Type B pancreatic cell (in vitro differentiated cells): ENCODE results near the gene HPGDS. TPM values are rescaled to one million over a fixed set of nuclear protein-coding genes. Genes with fewer than 3 reads are reported as not detected.
"Not testable (repeated sequence)": the region's sequence is repeated elsewhere in the genome, so short reads cannot be mapped to it uniquely, and the experiment has no call there.

Source experiments
- DNase-seq: peaks from one replicate; pipeline ENCODE4 v3.0.0; 2021; ENCODE audit warnings: mixed read lengths; ENCODE audit not compliant: unreplicated experiment; ENCODE audit errors: extremely low spot score
- H3K27ac Mint-ChIP-seq: 2 replicates; pipeline ENCODE4 v1.8.0; 2021; ENCODE audit warnings: mild to moderate bottlenecking, mixed read lengths
- H3K27me3 Mint-ChIP-seq: 2 replicates; pipeline ENCODE4 v1.8.0; 2021; ENCODE audit warnings: mixed read lengths
- H3K36me3 Mint-ChIP-seq: 2 replicates; pipeline ENCODE4 v1.8.0; 2021; ENCODE audit warnings: mixed read lengths
- H3K4me1 Mint-ChIP-seq: one replicate; pipeline ENCODE4 v1.8.0; 2021; ENCODE audit warnings: mixed read lengths; ENCODE audit not compliant: unreplicated experiment
- H3K4me3 Mint-ChIP-seq: 2 replicates; pipeline ENCODE4 v1.8.0; 2021; ENCODE audit warnings: mild to moderate bottlenecking, mixed read lengths
- H3K9me3 Mint-ChIP-seq: 2 replicates; pipeline ENCODE4 v1.8.0; 2021; ENCODE audit warnings: mixed read lengths
- CTCF ChIP-seq: fragments of 200-600 bp; sonication (generic); conservative IDR thresholded peaks from 2 replicates; pipeline ENCODE4 v1.5.0; 2021; ENCODE audit warnings: antibody characterized with exemption, mild to moderate bottlenecking
- total RNA-seq: library from RNA; stranded (reverse); gene quantifications from 2 replicates; pipeline ENCODE4 v1.2.1, GENCODE V29; 2021; ENCODE audit warnings: low replicate concordance

HPGDS gene
- total RNA-seq, 1 donor from 2014 or later = not detected

DNA sequence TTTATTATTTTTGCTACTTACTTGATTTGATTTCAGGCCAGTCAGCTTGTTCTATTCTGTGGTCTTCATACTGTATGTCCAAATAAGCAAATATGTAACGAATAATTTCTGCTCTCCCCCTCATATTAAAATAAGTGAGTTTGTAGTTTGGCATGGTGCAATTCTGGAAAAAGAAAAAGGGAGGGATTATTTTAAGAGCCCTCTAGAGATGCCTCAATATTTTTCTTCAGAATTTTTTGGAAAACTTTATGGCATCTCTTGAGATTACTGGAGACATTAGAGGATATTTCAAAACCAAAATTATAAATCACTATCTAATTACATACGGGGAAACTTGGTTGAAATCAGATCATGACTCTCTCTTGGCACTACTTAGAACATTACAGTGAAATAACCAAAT is 8.2 kb downstream of the HPGDS start:
- no peak for TF ChIP-seq CTCF
- Mint-ChIP-seq H3K27ac (no peak overlapping the region), H3K36me3 (no peaks in the 10 kb centered on the region), H3K4me3 (no peak overlapping the region), H3K27me3 (peaks cover 4% of the 10 kb centered on the region), H3K9me3 (no peaks in the 10 kb centered on the region), H3K4me1 (no peaks in the 10 kb centered on the region)
- DNase-seq = no peak

- no peaks in the 10 kb centered on the region for H3K4me1 Mint-ChIP-seq
- no peak for DNase-seq
- no peaks in the 10 kb centered on the region for H3K9me3 Mint-ChIP-seq
- H3K27me3 Mint-ChIP-seq = peaks cover 4% of the 10 kb centered on the region
- H3K27ac Mint-ChIP-seq = no peak overlapping the region
- no peaks in the 10 kb centered on the region for H3K36me3 Mint-ChIP-seq
- TF ChIP-seq CTCF = no peak
- H3K4me3 Mint-ChIP-seq = no peak overlapping the region
Measured at GRCh38 chr4:94333866-94334265, 8.8 kb downstream of the HPGDS start.

GRCh38 chr4:94332983-94333590 is 9.5 kb downstream of the HPGDS start:
- no peak overlapping the region for H3K4me3 Mint-ChIP-seq
- H3K27me3 Mint-ChIP-seq = peaks cover 4% of the 10 kb centered on the region
- no peaks in the 10 kb centered on the region for H3K36me3 Mint-ChIP-seq
- no peak overlapping the region for H3K27ac Mint-ChIP-seq
- TF ChIP-seq CTCF = no peak
- no peaks in the 10 kb centered on the region for H3K4me1 Mint-ChIP-seq
- DNase-seq = no peak
- H3K9me3 Mint-ChIP-seq = no peaks in the 10 kb centered on the region

GRCh38 chr4:94329933-94330332 is 12.7 kb downstream of the HPGDS start:
- H3K27ac Mint-ChIP-seq = no peak overlapping the region
- no peaks in the 10 kb centered on the region for H3K4me1 Mint-ChIP-seq
- peaks cover 3% of the 10 kb centered on the region for H3K9me3 Mint-ChIP-seq
- no peak for DNase-seq
- H3K36me3 Mint-ChIP-seq = no peaks in the 10 kb centered on the region
- peaks cover 4% of the 10 kb centered on the region for H3K27me3 Mint-ChIP-seq
- no peak for TF ChIP-seq CTCF
- no peak overlapping the region for H3K4me3 Mint-ChIP-seq

DNA sequence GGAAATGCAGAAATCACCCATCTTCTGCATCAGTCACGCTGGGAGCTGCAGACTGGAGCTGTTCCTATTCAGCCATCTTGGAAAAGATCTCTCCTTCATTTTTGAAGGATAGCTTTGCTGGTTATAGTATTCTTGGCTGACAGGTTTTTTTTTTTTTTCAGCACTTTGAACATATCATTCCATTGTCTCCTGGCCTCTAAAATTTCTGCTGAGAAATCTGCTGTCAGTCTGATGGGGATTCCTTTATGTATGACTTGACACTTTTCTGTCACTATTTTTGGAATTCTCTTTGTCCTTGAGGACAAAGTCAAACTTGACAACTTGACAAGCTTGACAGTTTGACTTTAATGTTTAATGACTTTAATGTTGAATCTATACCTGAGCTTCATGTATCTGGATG is 16.8 kb downstream of the HPGDS start:
- no peak for DNase-seq
- Mint-ChIP-seq H3K4me1 (no peaks in the 10 kb centered on the region), H3K36me3 (no peaks in the 10 kb centered on the region), H3K4me3 (no peak overlapping the region), H3K9me3 (peaks cover 8% of the 10 kb centered on the region), H3K27ac (no peak overlapping the region), H3K27me3 (peaks cover 4% of the 10 kb centered on the region)
- no peak for TF ChIP-seq CTCF

- not testable (repeated sequence) for H3K36me3 Mint-ChIP-seq, DNase-seq, H3K4me3 Mint-ChIP-seq, H3K9me3 Mint-ChIP-seq, H3K27me3 Mint-ChIP-seq, H3K27ac Mint-ChIP-seq, H3K4me1 Mint-ChIP-seq
Measured at GRCh38 chr4:94319927-94320326, 22.7 kb downstream of the HPGDS start.
